ENCODE results near the gene OPTC. TPM values are rescaled to one million over a fixed set of nuclear protein-coding genes. Genes with fewer than 3 reads are reported as not detected.

The OPTC gene
- total and polyA plus RNA-seq, 2 of the 8 experiments (the other 6 are each of a cell fraction or from before 2014, with no cell fraction given): 1.1 to 4.0 TPM

- CTCF ChIA-PET (ENCODE audit: partially characterized antibody): interaction anchor here (1.1 to 1.7 kb wide), 3 partner anchors 9 to 17 kb away, joined by 3 to 6 read pairs (median 3); no protein-coding TSS in a partner anchor
- no peak overlapping the region for H3K23ac ChIP-seq (ENCODE audit: insufficient read length)
Observed at GRCh38 chr1:203538726-203539125, 44.8 kb downstream of the OPTC start.

More at GRCh38 chr1:203538726-203539125, 44.8 kb downstream of the OPTC start:
- no peak overlapping the region for H3K4me3 ChIP-seq (ENCODE audit: extremely low read depth in 1 of 4, insufficient read depth in 2 of 4, low read depth in 3 of 4, low read length in 4 of 4)
- POLR2A ChIA-PET (ENCODE audit: partially characterized antibody): no interaction called here
- H4K8ac ChIP-seq (ENCODE audit: extremely low read depth, insufficient read depth, low read length): no peak overlapping the region
- DNase-seq (ENCODE audit: low read depth in 1 of 2, low spot score in 2 of 2) (no peak), FAIRE-seq (no peak)
- no peak overlapping the region for H4K91ac ChIP-seq (replicated peaks; ENCODE audit: insufficient read length, low read length)
- no peak overlapping the region for H2AK5ac ChIP-seq (ENCODE audit: low read depth, low read length)
- no peak overlapping the region for H3K9ac ChIP-seq (replicated peaks in 1 of 4; ENCODE audit: extremely low read depth in 1 of 4, low read depth in 3 of 4, low read length in 3 of 4)
- no peak overlapping the region for H2BK20ac ChIP-seq (ENCODE audit: low read length)
- H2BK15ac ChIP-seq (ENCODE audit: low read length): no peak overlapping the region
- no peak overlapping the region for H4K5ac ChIP-seq (ENCODE audit: insufficient read length, low read depth, low read length)
- H2BK5ac ChIP-seq (ENCODE audit: low read depth, low read length): no peak overlapping the region
- no peaks in the 10 kb centered on the region for H4K20me1 ChIP-seq (replicated peaks in 1 of 2; ENCODE audit: control insufficient read depth in 1 of 2, insufficient read depth in 2 of 2, low read length in 2 of 2)
- H3K4me2 ChIP-seq (ENCODE audit: insufficient read depth in 1 of 2, low read depth in 2 of 2, low read length in 2 of 2): no peak overlapping the region
- no peaks in the 10 kb centered on the region for H3K36me3 ChIP-seq (ENCODE audit: control insufficient read depth in 2 of 4, insufficient read depth in 4 of 4, low read length in 3 of 4)
- no peak overlapping the region for H3K56ac ChIP-seq (replicated peaks; ENCODE audit: insufficient read length, low read depth, low read length)
- H3K4ac ChIP-seq (replicated peaks; ENCODE audit: insufficient read length, low read depth, low read length): no peak overlapping the region
- no peaks in the 10 kb centered on the region for H3K79me2 ChIP-seq (ENCODE audit: control insufficient read depth in 1 of 2, insufficient read depth in 2 of 2, low read length in 2 of 2)
- H2BK12ac ChIP-seq (ENCODE audit: low read depth, low read length): no peak overlapping the region
- H3K23me2 ChIP-seq (ENCODE audit: low read depth, low read length): no peaks in the 10 kb centered on the region
- H3K27me3 ChIP-seq (replicated peaks in 1 of 4; ENCODE audit: control insufficient read depth in 3 of 4, extremely low read depth in 1 of 4, insufficient read depth in 3 of 4, low read length in 3 of 4): no peaks in the 10 kb centered on the region
- no peaks in the 10 kb centered on the region for H3K79me1 ChIP-seq (ENCODE audit: low read depth, low read length)
- WGBS, 2 experiments (ENCODE audit: extremely low coverage in 1 of 2, insufficient coverage in 1 of 2, insufficient read length in 1 of 2, insufficient replicate concordance in 2 of 2, low coverage in 1 of 2, low lambda C conversion rate in 2 of 2, missing lambda C conversion rate in 1 of 2): 85% methylated on average over 1 of the region's 1 CpG; no CpG with 5 or more reads in 1 of the 2 experiments
- no peak overlapping the region for H2AFZ ChIP-seq (ENCODE audit: low read length)
- TF ChIP-seq JUN (IDR thresholded peaks at IDR 0.05; ENCODE audit: low read depth, low read length) (no peak), NANOG (IDR thresholded peaks at IDR 0.05; ENCODE audit: insufficient read depth, low read depth, low read length, poor library complexity, severe bottlenecking) (no peak), HDAC6 (IDR thresholded peaks at IDR 0.05; ENCODE audit: low read depth, low read length) (no peak)
- TF ChIP-seq, protein P1, sequence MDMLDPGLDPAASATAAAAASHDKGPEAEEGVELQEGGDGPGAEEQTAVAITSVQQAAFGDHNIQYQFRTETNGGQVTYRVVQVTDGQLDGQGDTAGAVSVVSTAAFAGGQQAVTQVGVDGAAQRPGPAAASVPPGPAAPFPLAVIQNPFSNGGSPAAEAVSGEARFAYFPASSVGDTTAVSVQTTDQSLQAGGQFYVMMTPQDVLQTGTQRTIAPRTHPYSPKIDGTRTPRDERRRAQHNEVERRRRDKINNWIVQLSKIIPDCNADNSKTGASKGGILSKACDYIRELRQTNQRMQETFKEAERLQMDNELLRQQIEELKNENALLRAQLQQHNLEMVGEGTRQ (IDR thresholded peaks at IDR 0.05; ENCODE audit: low read length): no peak
- H2BK120ac ChIP-seq (replicated peaks; ENCODE audit: low read depth, low read length): no peak overlapping the region
- H3K9me3 ChIP-seq (ENCODE audit: insufficient read depth in 2 of 2, low read depth in 1 of 2, low read length in 1 of 2): no peaks in the 10 kb centered on the region
- H3K18ac ChIP-seq (ENCODE audit: extremely low read depth, low read length): no peak overlapping the region
- no peak overlapping the region for H3K27ac ChIP-seq (ENCODE audit: low read depth, low read length)
- H3K4me1 ChIP-seq (replicated peaks in 1 of 4; ENCODE audit: control insufficient read depth in 3 of 4, insufficient read depth in 4 of 4, low read length in 3 of 4): peaks cover 0 to 3% (median 0%) of the 10 kb centered on the region in 4 experiments; a peak in 2 of 7 replicates
- H3K14ac ChIP-seq (ENCODE audit: insufficient read length): no peak overlapping the region
